ENCODE results near the gene AVEN.

DNA sequence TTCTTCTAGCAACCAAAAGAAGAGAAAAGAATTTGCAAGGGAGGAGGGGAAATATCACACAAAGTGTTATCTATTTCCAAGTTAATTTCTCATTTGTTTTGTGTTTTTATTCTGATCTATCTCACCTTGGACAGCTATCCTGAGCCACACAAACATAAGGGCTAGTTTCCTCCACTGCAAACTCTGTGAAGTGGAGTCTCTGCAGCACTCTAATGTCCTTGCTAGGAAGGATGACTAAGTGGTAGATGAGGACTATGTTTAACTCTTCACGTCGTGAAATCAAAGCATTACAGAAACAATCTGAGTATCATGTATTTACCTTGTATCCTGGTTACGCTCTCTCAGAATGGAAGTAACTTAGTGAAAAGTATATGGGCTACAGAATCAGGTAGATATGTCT lies 104.6 kb downstream of the AVEN start:
- no peak for TF ChIP-seq POLR2A (IDR thresholded peaks at IDR 0.05)
- TF ChIP-seq, protein P1, sequence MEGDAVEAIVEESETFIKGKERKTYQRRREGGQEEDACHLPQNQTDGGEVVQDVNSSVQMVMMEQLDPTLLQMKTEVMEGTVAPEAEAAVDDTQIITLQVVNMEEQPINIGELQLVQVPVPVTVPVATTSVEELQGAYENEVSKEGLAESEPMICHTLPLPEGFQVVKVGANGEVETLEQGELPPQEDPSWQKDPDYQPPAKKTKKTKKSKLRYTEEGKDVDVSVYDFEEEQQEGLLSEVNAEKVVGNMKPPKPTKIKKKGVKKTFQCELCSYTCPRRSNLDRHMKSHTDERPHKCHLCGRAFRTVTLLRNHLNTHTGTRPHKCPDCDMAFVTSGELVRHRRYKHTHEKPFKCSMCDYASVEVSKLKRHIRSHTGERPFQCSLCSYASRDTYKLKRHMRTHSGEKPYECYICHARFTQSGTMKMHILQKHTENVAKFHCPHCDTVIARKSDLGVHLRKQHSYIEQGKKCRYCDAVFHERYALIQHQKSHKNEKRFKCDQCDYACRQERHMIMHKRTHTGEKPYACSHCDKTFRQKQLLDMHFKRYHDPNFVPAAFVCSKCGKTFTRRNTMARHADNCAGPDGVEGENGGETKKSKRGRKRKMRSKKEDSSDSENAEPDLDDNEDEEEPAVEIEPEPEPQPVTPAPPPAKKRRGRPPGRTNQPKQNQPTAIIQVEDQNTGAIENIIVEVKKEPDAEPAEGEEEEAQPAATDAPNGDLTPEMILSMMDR (IDR thresholded peaks at IDR 0.05): no peak
